Keratinocyte (primary cell): Measurements from ENCODE around the gene RTN1. TPM values are rescaled to one million over a fixed set of nuclear protein-coding genes. Genes with fewer than 3 reads are reported as not detected.

Source experiments
- DNase-seq: peaks from one replicate; pipeline ENCODE4 v3.0.0-alpha.2; 2011; ENCODE audit warnings: low read depth, missing footprints, low spot score
- FAIRE-seq: peaks from 2 replicates; lab custom pipeline; 2011; peaks lifted over from hg19 to GRCh38; lab: Jason Lieb, UNC
- H2AFZ ChIP-seq: 2 replicates; pipeline ENCODE4 v1.6.0; 2012; ENCODE audit warnings: low read length, control low read depth, inconsistent platforms; ENCODE audit not compliant: control insufficient read depth
- H3K27ac ChIP-seq: 2 replicates; pipeline ENCODE4 v1.5.1; 2011; ENCODE audit warnings: low read length; ENCODE audit not compliant: control insufficient read depth, insufficient read depth
- H3K27me3 ChIP-seq: 3 replicates; pipeline ENCODE4 v1.6.0; 2011; ENCODE audit warnings: low read length; ENCODE audit not compliant: control insufficient read depth, insufficient read depth; ENCODE audit errors: extremely low read depth
- H3K36me3 ChIP-seq, 2 experiments: 2 replicates in 1 of 2; 3 replicates in 1 of 2; pipeline ENCODE4 v1.5.1; 2011; ENCODE audit warnings: low read length in 2 of 2, mild to moderate bottlenecking in 1 of 2; ENCODE audit not compliant: control insufficient read depth in 2 of 2, insufficient read depth in 2 of 2; ENCODE audit errors: extremely low read depth in 1 of 2
- H3K4me1 ChIP-seq: 3 replicates; pipeline ENCODE4 v1.5.1; 2011; ENCODE audit warnings: low read length; ENCODE audit not compliant: control insufficient read depth, insufficient read depth; ENCODE audit errors: extremely low read depth
- H3K4me2 ChIP-seq: 3 replicates; pipeline ENCODE4 v1.6.0; 2011; ENCODE audit warnings: low read depth, low read length; ENCODE audit not compliant: control insufficient read depth, insufficient read depth; ENCODE audit errors: extremely low read depth
- H3K4me3 ChIP-seq, 3 experiments: fragments of 200-600 bp in 1 of 3; sonication (generic) in 1 of 3; 2 replicates in 2 of 3; 3 replicates in 1 of 3; pipeline ENCODE4 v1.5.1; 2011 to 2016; ENCODE audit warnings: low read length in 3 of 3, mild to moderate bottlenecking in 3 of 3, control low read depth in 2 of 3, inconsistent platforms in 1 of 3, low read depth in 1 of 3, mixed read lengths in 1 of 3, mixed run types in 1 of 3, moderate library complexity in 1 of 3; ENCODE audit not compliant: control insufficient read depth in 2 of 3, insufficient read depth in 2 of 3; ENCODE audit errors: extremely low read depth in 1 of 3
- H3K79me2 ChIP-seq: 2 replicates; pipeline ENCODE4 v1.6.0; 2012; ENCODE audit warnings: low read length; ENCODE audit not compliant: control insufficient read depth, insufficient read depth
- H3K9ac ChIP-seq: 3 replicates; pipeline ENCODE4 v1.6.0; 2011; ENCODE audit warnings: low read length; ENCODE audit not compliant: control insufficient read depth, insufficient read depth; ENCODE audit errors: extremely low read depth
- H3K9me1 ChIP-seq: 3 replicates; pipeline ENCODE4 v1.6.0; 2011; ENCODE audit warnings: low read length; ENCODE audit not compliant: control insufficient read depth, insufficient read depth; ENCODE audit errors: extremely low read depth
- H3K9me3 ChIP-seq: 2 replicates; pipeline ENCODE4 v1.5.1; 2012; ENCODE audit warnings: low read depth, low read length; ENCODE audit not compliant: control insufficient read depth
- H4K20me1 ChIP-seq: 3 replicates; pipeline ENCODE4 v1.6.0; 2011; ENCODE audit warnings: low read length; ENCODE audit not compliant: control insufficient read depth, insufficient read depth; ENCODE audit errors: extremely low read depth
- EZH2 ChIP-seq: IDR thresholded peaks from one replicate; pipeline ENCODE4 v1.6.1; 2012; ENCODE audit warnings: inconsistent platforms, mild to moderate bottlenecking, low read length, moderate library complexity
- dilution Hi-C: fragments of 300-500 bp; cut with MboI; formaldehyde crosslinking; loops from one replicate; pipeline ENCODE4 v1.7.0; 2020; ENCODE audit warnings: low sequenced_read_pairs; ENCODE audit not compliant: extremely low pct_ligation_motif_present
- polyA plus RNA-seq, 5 experiments: library from polyadenylated mRNA; depleted of rRNA in 3 of 5; stranded (reverse) in 3 of 5; stranded (forward) in 1 of 5; unstranded in 1 of 5; fragments of >200 nt; gene quantifications; 1 replicate in 1 of 5; 2 replicates in 3 of 5; 3 replicates in 1 of 5; pipeline versions ENCODE4 v1.2.1 to v1.2.3, GENCODE V29; 2011 to 2012; ENCODE audit warnings: missing spikeins in 2 of 5, low read depth in 1 of 5, low replicate concordance in 1 of 5
- TF ChIP-seq, protein P1 (sequence below), 3 experiments: IDR thresholded peaks in 1 of 3; conservative IDR thresholded peaks in 1 of 3; optimal IDR thresholded peaks in 1 of 3; 2 replicates in 2 of 3; 3 replicates in 1 of 3; pipeline versions ENCODE3 to v1.5.1; 2011; ENCODE audit warnings: low read length in 3 of 3, mild to moderate bottlenecking in 3 of 3, moderate library complexity in 2 of 3, control low read depth in 1 of 3, inconsistent platforms in 1 of 3; ENCODE audit not compliant: insufficient read depth in 2 of 3; ENCODE audit errors: extremely low read depth in 1 of 3

RTN1 gene
- polyA plus RNA-seq, 1 donor (not counting 4 experiments of a cell fraction or from before 2014, with no cell fraction given) = 0.05 TPM

DNA sequence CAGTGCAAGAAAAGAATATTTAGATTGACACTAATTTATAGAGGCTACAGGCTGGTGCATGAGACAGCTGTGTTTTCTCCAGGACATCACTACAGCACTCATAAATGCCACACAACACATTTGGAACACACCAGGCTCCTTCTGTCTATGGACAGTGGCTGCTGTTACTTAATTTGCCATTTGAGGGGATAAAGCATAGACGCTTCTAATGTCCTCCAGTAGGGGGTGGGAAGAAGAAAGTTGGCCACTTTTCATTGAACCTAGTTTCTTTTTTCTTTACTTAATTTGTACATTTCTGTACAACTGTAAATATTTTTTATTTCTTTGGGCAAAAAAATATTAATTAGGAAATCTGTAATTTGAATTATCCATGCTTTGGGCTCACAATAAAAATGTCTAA lies 12.4 kb upstream of the RTN1 start:
- TF ChIP-seq EZH2 = no peak
- TF ChIP-seq, protein P1, sequence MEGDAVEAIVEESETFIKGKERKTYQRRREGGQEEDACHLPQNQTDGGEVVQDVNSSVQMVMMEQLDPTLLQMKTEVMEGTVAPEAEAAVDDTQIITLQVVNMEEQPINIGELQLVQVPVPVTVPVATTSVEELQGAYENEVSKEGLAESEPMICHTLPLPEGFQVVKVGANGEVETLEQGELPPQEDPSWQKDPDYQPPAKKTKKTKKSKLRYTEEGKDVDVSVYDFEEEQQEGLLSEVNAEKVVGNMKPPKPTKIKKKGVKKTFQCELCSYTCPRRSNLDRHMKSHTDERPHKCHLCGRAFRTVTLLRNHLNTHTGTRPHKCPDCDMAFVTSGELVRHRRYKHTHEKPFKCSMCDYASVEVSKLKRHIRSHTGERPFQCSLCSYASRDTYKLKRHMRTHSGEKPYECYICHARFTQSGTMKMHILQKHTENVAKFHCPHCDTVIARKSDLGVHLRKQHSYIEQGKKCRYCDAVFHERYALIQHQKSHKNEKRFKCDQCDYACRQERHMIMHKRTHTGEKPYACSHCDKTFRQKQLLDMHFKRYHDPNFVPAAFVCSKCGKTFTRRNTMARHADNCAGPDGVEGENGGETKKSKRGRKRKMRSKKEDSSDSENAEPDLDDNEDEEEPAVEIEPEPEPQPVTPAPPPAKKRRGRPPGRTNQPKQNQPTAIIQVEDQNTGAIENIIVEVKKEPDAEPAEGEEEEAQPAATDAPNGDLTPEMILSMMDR (optimal IDR thresholded peaks at IDR 0.05 in 1 of 3, IDR thresholded peaks at IDR 0.05 in 1 of 3, conservative IDR thresholded peaks at IDR 0.05 in 1 of 3; ENCODE audit: extremely low read depth in 1 of 3, insufficient read depth in 2 of 3, low read length in 3 of 3) = peak in 2 of 3 experiments; percentile 25 to 28
- Histone ChIP-seq H3K4me1 (no peaks in the 10 kb centered on the region), H3K9me3 (no peaks in the 10 kb centered on the region), H3K79me2 (no peaks in the 10 kb centered on the region), H4K20me1 (no peaks in the 10 kb centered on the region), H3K27me3 (no peaks in the 10 kb centered on the region), H2AFZ (no peak overlapping the region), H3K9ac (no peak overlapping the region), H3K4me3 (no peak overlapping the region), H3K36me3 (no peaks in the 10 kb centered on the region), H3K27ac (no peak overlapping the region), H3K9me1 (no peaks in the 10 kb centered on the region), H3K4me2 (no peak overlapping the region)
- FAIRE-seq = no peak
- no peak for DNase-seq
- dilution Hi-C loops = no loop called here

DNA sequence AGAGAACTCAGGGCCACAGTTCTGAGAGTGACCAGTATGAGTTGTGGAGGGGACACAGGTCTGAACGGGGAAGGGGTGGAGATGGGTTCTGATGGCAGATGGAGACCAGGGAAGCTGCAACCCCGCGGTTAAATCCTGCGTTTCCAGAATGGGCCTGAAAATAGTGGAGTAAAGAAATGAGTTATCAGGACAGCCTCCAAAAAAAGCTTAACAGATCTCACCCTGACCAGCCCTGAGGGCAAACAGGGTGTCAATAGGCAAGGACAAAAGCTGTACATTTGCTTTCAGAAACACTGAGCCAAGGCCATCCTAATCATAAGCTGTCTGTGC lies 555 bp upstream of the RTN1 start:
- H3K4me3 ChIP-seq = peak overlapping the region in 2 of 3 experiments; percentile 56 to 58
- H3K9me3 ChIP-seq = no peaks in the 10 kb centered on the region
- H3K27ac ChIP-seq = no peak overlapping the region
- dilution Hi-C loops = no loop called here
- no peaks in the 10 kb centered on the region for H3K9me1 ChIP-seq
- no peaks in the 10 kb centered on the region for H4K20me1 ChIP-seq
- peak overlapping the region; percentile 65 for H2AFZ ChIP-seq
- peaks cover 30% of the 10 kb centered on the region for H3K27me3 ChIP-seq
- no peaks in the 10 kb centered on the region for H3K36me3 ChIP-seq
- no peak overlapping the region for H3K9ac ChIP-seq
- FAIRE-seq = no peak
- no peak for DNase-seq
- H3K4me1 ChIP-seq = no peaks in the 10 kb centered on the region
- peak overlapping the region; percentile 84 for H3K4me2 ChIP-seq
- TF ChIP-seq EZH2 = peak; percentile 44
- TF ChIP-seq, protein P1 (optimal IDR thresholded peaks at IDR 0.05 in 1 of 3, IDR thresholded peaks at IDR 0.05 in 1 of 3, conservative IDR thresholded peaks at IDR 0.05 in 1 of 3; ENCODE audit: extremely low read depth in 1 of 3, insufficient read depth in 2 of 3, low read length in 3 of 3) = no peak
- H3K79me2 ChIP-seq = no peaks in the 10 kb centered on the region
